ENCODE data around the gene APBB2. TPM values are rescaled to one million over a fixed set of nuclear protein-coding genes. Genes with fewer than 3 reads are reported as not detected.

The APBB2 gene
- total and polyA plus RNA-seq, 2 of the 8 experiments (the other 6 are each of a cell fraction or from before 2014, with no cell fraction given) = 58.7 to 59.4 TPM

DNA sequence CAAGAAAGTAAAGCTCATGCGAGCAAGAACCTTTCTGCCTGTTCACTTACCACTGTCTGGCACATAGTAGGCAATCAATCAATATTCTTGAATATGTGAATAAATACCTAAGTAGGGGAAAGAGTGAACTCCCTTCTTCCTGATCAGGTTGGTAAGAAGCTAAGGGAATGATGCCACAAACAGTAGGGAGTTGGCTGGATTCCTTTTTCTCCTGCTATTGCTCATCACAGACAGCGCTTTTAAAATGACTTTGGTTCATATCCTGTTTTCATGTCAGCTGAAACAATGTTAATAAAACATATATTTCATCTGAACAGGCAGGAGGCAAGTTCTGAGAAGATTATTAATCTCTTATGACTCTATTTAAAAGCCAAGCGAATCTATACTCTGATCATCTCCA lies 365.4 kb downstream of the APBB2 start (continued):
- TF ChIP-seq FOSL1 (IDR thresholded peaks at IDR 0.05; ENCODE audit: insufficient read depth, low read depth, low read length) = no peak
- TF ChIP-seq HDAC2 (IDR thresholded peaks at IDR 0.05; ENCODE audit: borderline replicate concordance in 1 of 2, low read depth in 2 of 2, low read length in 2 of 2) = no peak
- no peak for TF ChIP-seq SIN3A (conservative IDR thresholded peaks at IDR 0.05 in 1 of 2, IDR thresholded peaks at IDR 0.05 in 1 of 2; ENCODE audit: low read depth in 1 of 2, low read length in 2 of 2)

Measured in H1 (cell line).